Endodermal cell (in vitro differentiated cells): Measurements from ENCODE around the gene MRPL36. TPM values are rescaled to one million over a fixed set of nuclear protein-coding genes. Genes with fewer than 3 reads are reported as not detected.

Source experiments
- DNase-seq: peaks from one replicate; pipeline ENCODE4 v3.0.0-alpha.2; 2017
- H3K27ac ChIP-seq: 2 replicates; pipeline ENCODE4 v1.5.1; 2013; ENCODE audit warnings: mild to moderate bottlenecking, low read depth, low read length, moderate library complexity
- H3K27me3 ChIP-seq: 2 replicates; pipeline ENCODE4 v1.6.1; 2013; ENCODE audit warnings: mild to moderate bottlenecking, low read length, moderate library complexity; ENCODE audit not compliant: insufficient read depth, control insufficient read depth, poor library complexity, severe bottlenecking
- H3K36me3 ChIP-seq: 2 replicates; pipeline ENCODE4 v1.7.0; 2013; ENCODE audit warnings: mild to moderate bottlenecking, low read length, moderate library complexity; ENCODE audit not compliant: control insufficient read depth, insufficient read depth
- H3K4me1 ChIP-seq: one replicate; pipeline ENCODE4 v1.7.0; 2013; ENCODE audit warnings: low read length; ENCODE audit not compliant: control insufficient read depth, insufficient read depth
- H3K4me3 ChIP-seq: 2 replicates; pipeline ENCODE4 v1.5.1; 2013; ENCODE audit warnings: mild to moderate bottlenecking, low read length, moderate library complexity
- H3K9ac ChIP-seq: 2 replicates; pipeline ENCODE4 v1.6.1; 2013; ENCODE audit warnings: mild to moderate bottlenecking, low read length, moderate library complexity; ENCODE audit not compliant: poor library complexity, severe bottlenecking; ENCODE audit errors: extremely low read depth
- H3K9me3 ChIP-seq: 2 replicates; pipeline ENCODE4 v1.6.1; 2013; ENCODE audit warnings: mild to moderate bottlenecking, low read length, moderate library complexity; ENCODE audit not compliant: control insufficient read depth
- H3K27ac Mint-ChIP-seq: 2 replicates; pipeline ENCODE4 v1.8.0; 2020; ENCODE audit warnings: mixed read lengths
- H3K27me3 Mint-ChIP-seq: 2 replicates; pipeline ENCODE4 v1.8.0; 2021; ENCODE audit warnings: mild to moderate bottlenecking, mixed read lengths; ENCODE audit not compliant: insufficient read depth
- H3K36me3 Mint-ChIP-seq: 2 replicates; pipeline ENCODE4 v1.8.0; 2020; ENCODE audit warnings: low read depth, mixed read lengths
- H3K4me1 Mint-ChIP-seq: 2 replicates; pipeline ENCODE4 v1.8.0; 2020; ENCODE audit warnings: mixed read lengths
- H3K4me3 Mint-ChIP-seq: 2 replicates; pipeline ENCODE4 v1.8.0; 2020; ENCODE audit warnings: mild to moderate bottlenecking, moderate library complexity, mixed read lengths
- H3K9me3 Mint-ChIP-seq: 2 replicates; pipeline ENCODE4 v1.8.0; 2020; ENCODE audit warnings: mild to moderate bottlenecking, mixed read lengths
- WGBS, 2 experiments: methylation state at CpG; one replicate each; pipeline versions ENCODE4 v1.1.5 to v1.1.7; 2013; ENCODE audit warnings: missing lambda C conversion rate in 2 of 2, mixed read lengths in 1 of 2; ENCODE audit not compliant: insufficient coverage in 1 of 2, insufficient read length in 1 of 2; 5-methylcytosine and 5-hydroxymethylcytosine counted together
- total RNA-seq, 2 donors: library from RNA; stranded (reverse); fragmentation: NEBNext Ultra II Directional in 1 of 2; extraction: Animal tissue kit (Norgen Biotek cat#: 25700) in 1 of 2; gene quantifications; 2 replicates in 1 of 2; 3 replicates in 1 of 2; pipeline ENCODE4 v1.2.1, GENCODE V29; 2021
- TF ChIP-seq, protein P1 (sequence below): fragments of 200-600 bp; sonication (generic); conservative IDR thresholded peaks from 2 replicates; pipeline ENCODE4 v1.5.0; 2021; ENCODE audit warnings: antibody characterized with exemption, mild to moderate bottlenecking

Gene MRPL36
- total RNA-seq, 2 donors from 2014 or later = 44.0 to 49.7 TPM

DNA sequence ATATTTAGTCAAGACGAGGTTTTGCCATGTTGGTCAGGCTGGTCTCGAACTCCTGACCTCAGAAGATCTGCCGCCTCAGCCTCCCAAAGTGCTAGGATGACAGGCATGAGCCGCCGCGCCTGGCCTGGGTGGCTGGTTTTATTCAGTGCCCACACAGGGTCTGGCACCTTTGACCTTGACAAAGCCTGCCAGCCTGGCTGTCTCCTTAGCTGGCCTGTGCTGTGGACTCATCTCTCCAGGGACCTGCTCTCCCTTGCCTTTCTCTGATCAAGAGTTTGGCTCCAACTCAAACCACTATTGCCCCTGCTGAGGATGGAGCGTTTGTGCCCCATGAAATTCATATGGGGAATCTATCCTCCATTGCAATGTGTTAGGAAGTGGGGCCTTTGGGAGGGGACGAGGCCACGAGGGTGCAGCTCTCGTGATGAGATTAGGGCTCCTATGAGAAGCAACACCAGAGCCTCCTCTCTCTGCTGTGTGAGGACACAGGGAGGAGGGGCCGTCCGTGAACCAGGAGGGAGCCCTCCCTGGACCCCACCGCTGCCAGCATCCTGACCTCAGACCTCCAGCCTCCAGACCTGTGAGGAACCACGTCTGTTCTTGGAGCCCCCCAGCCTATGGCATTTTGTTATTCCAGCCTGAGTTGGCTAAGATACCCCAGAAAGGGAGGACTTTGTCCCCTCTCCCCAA, 45.0 kb downstream of the MRPL36 start:
- Histone ChIP-seq H3K9me3 (no peaks in the 10 kb centered on the region), H3K4me3 (no peak overlapping the region), H3K27ac (no peak overlapping the region), H3K36me3 (no peaks in the 10 kb centered on the region), H3K4me1 (no peaks in the 10 kb centered on the region), H3K27me3 (no peaks in the 10 kb centered on the region), H3K9ac (no peak overlapping the region)
- H3K36me3 Mint-ChIP-seq = no peaks in the 10 kb centered on the region
- no peak overlapping the region for H3K4me3 Mint-ChIP-seq
- peaks cover 18% of the 10 kb centered on the region for H3K9me3 Mint-ChIP-seq
- no peak overlapping the region for H3K27ac Mint-ChIP-seq
- H3K27me3 Mint-ChIP-seq = no peaks in the 10 kb centered on the region
- no peak for DNase-seq
- whole genome bisulfite sequencing, 2 experiments = 91 to 92% methylated on average over 7 to 14 of the region's 14 CpGs
- TF ChIP-seq, protein P1, sequence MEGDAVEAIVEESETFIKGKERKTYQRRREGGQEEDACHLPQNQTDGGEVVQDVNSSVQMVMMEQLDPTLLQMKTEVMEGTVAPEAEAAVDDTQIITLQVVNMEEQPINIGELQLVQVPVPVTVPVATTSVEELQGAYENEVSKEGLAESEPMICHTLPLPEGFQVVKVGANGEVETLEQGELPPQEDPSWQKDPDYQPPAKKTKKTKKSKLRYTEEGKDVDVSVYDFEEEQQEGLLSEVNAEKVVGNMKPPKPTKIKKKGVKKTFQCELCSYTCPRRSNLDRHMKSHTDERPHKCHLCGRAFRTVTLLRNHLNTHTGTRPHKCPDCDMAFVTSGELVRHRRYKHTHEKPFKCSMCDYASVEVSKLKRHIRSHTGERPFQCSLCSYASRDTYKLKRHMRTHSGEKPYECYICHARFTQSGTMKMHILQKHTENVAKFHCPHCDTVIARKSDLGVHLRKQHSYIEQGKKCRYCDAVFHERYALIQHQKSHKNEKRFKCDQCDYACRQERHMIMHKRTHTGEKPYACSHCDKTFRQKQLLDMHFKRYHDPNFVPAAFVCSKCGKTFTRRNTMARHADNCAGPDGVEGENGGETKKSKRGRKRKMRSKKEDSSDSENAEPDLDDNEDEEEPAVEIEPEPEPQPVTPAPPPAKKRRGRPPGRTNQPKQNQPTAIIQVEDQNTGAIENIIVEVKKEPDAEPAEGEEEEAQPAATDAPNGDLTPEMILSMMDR = no peak
- H3K4me1 Mint-ChIP-seq = no peaks in the 10 kb centered on the region

- peak; percentile 22 for DNase-seq
- H3K9me3 Mint-ChIP-seq = peaks cover 13% of the 10 kb centered on the region
- no peaks in the 10 kb centered on the region for H3K27me3 ChIP-seq
- no peak overlapping the region for H3K27ac ChIP-seq
- TF ChIP-seq, protein P1 = no peak
- H3K9me3 ChIP-seq = no peaks in the 10 kb centered on the region
- no peak overlapping the region for H3K27ac Mint-ChIP-seq
- H3K4me3 Mint-ChIP-seq = no peak overlapping the region
- no peaks in the 10 kb centered on the region for H3K36me3 Mint-ChIP-seq
- WGBS, 2 experiments = 83 to 89% methylated on average over 8 of the region's 8 CpGs
- no peaks in the 10 kb centered on the region for H3K4me1 Mint-ChIP-seq
- no peak overlapping the region for H3K4me3 ChIP-seq
- no peaks in the 10 kb centered on the region for H3K4me1 ChIP-seq
- H3K9ac ChIP-seq = no peak overlapping the region
- no peaks in the 10 kb centered on the region for H3K36me3 ChIP-seq
- no peaks in the 10 kb centered on the region for H3K27me3 Mint-ChIP-seq
Observed at GRCh38 chr5:1753490-1753889, 46.1 kb downstream of the MRPL36 start.

GRCh38 chr5:1752881-1753280, 46.8 kb downstream of the MRPL36 start:
- WGBS, 2 experiments = 91 to 96% methylated on average over 13 to 16 of the region's 16 CpGs
- Histone ChIP-seq H3K36me3 (no peaks in the 10 kb centered on the region), H3K9me3 (no peaks in the 10 kb centered on the region), H3K27ac (no peak overlapping the region), H3K4me1 (no peaks in the 10 kb centered on the region), H3K4me3 (no peak overlapping the region), H3K27me3 (no peaks in the 10 kb centered on the region), H3K9ac (no peak overlapping the region)
- DNase-seq = peak; percentile 26
- Mint-ChIP-seq H3K27me3 (no peaks in the 10 kb centered on the region), H3K27ac (no peak overlapping the region), H3K4me3 (no peak overlapping the region), H3K4me1 (no peaks in the 10 kb centered on the region), H3K36me3 (no peaks in the 10 kb centered on the region), H3K9me3 (peaks cover 7% of the 10 kb centered on the region)
- TF ChIP-seq, protein P1 = no peak
